ENCODE results near the gene MAP3K4.

Gene MAP3K4

GRCh38 chr6:160991406-160992060, at the start of gene MAP3K4:
Gene MAP3K4 (plus strand): TSS chr6:160991769. CDS start chr6:160991932, 163 bp downstream.
- DNase-seq: peak; percentile 74

GRCh38 chr6:160943997-160944396, 47.6 kb upstream of the MAP3K4 start:
- no peak for DNase-seq

- DNase-seq: no peak
Measured at GRCh38 chr6:160945516-160946177, 45.9 kb upstream of the MAP3K4 start.

- DNase-seq: no peak
Measured at GRCh38 chr6:160949531-160949930, 42.0 kb upstream of the MAP3K4 start.

- DNase-seq: no peak
Measured at GRCh38 chr6:160950507-160950906, 41.1 kb upstream of the MAP3K4 start.

GRCh38 chr6:160951187-160952030, 40.2 kb upstream of the MAP3K4 start:
- no peak for DNase-seq

- no peak for DNase-seq
Measured at GRCh38 chr6:160952633-160953281, 38.8 kb upstream of the MAP3K4 start.

GRCh38 chr6:160955508-160956295, 35.9 kb upstream of the MAP3K4 start:
- no peak for DNase-seq

- no peak for DNase-seq
Measured at GRCh38 chr6:160956300-160957035, 35.1 kb upstream of the MAP3K4 start.

GRCh38 chr6:160959726-160960435, 31.7 kb upstream of the MAP3K4 start:
- no peak for DNase-seq

GRCh38 chr6:160960839-160961238, 30.7 kb upstream of the MAP3K4 start:
- no peak for DNase-seq

- DNase-seq: no peak
Measured at GRCh38 chr6:160962835-160963623, 28.5 kb upstream of the MAP3K4 start.

- DNase-seq: no peak
Measured at GRCh38 chr6:160963651-160964050, 27.9 kb upstream of the MAP3K4 start.

- DNase-seq: no peak
Measured at GRCh38 chr6:160965893-160966292, 25.7 kb upstream of the MAP3K4 start.

GRCh38 chr6:160966493-160967229, 24.9 kb upstream of the MAP3K4 start:
- DNase-seq: no peak

GRCh38 chr6:160967351-160967750, 24.2 kb upstream of the MAP3K4 start:
- no peak for DNase-seq

- no peak for DNase-seq
Measured at GRCh38 chr6:160967833-160968232, 23.7 kb upstream of the MAP3K4 start.

- no peak for DNase-seq
Measured at GRCh38 chr6:160971171-160971570, 20.4 kb upstream of the MAP3K4 start.

- DNase-seq: no peak
Measured at GRCh38 chr6:160972111-160972510, 19.5 kb upstream of the MAP3K4 start.
